Effector memory CD8-positive, alpha-beta T cell (primary cell): ENCODE results near the gene ARHGAP45.

Experiments
- ATAC-seq: fragments of 150-1000 bp; cut with Tn5 transposase; replicated peaks from 2 replicates; pipeline ENCODE4 v1.10.0; 2021; ENCODE audit warnings: mild to moderate bottlenecking, moderate library complexity
- DNase-seq, 3 experiments: peaks; one replicate each; pipeline ENCODE4 v3.0.0; 2021
- H3K27ac Mint-ChIP-seq, 2 donors: one replicate each; pipeline ENCODE4 v1.8.0; 2022; ENCODE audit warnings: mild to moderate bottlenecking in 2 of 2, mixed read lengths in 2 of 2, moderate library complexity in 2 of 2
- H3K27me3 Mint-ChIP-seq, 2 donors: one replicate each; pipeline ENCODE4 v1.8.0; 2022; ENCODE audit warnings: mixed read lengths in 2 of 2
- H3K36me3 Mint-ChIP-seq: one replicate; pipeline ENCODE4 v1.8.0; 2022; ENCODE audit warnings: mild to moderate bottlenecking, moderate library complexity, mixed read lengths; ENCODE audit not compliant: insufficient read depth
- H3K4me1 Mint-ChIP-seq, 2 donors: one replicate each; pipeline ENCODE4 v1.8.0; 2022; ENCODE audit warnings: low read depth in 2 of 2, mixed read lengths in 2 of 2
- H3K4me3 Mint-ChIP-seq, 2 donors: one replicate each; pipeline ENCODE4 v1.8.0; 2022; ENCODE audit warnings: mild to moderate bottlenecking in 2 of 2, mixed read lengths in 2 of 2, moderate library complexity in 2 of 2
- H3K9me3 Mint-ChIP-seq, 2 donors: one replicate each; pipeline ENCODE4 v1.8.0; 2022; ENCODE audit warnings: mixed read lengths in 2 of 2

The ARHGAP45 gene

GRCh38 chr19:1106841-1107660 is 40.1 kb downstream of the ARHGAP45 start:
- no peak for DNase-seq
- no peak for ATAC-seq
- Mint-ChIP-seq H3K9me3 (no peaks in the 10 kb centered on the region), H3K4me1 (peaks cover 0 to 11% of the 10 kb centered on the region in 2 donors), H3K27ac (peak overlapping the region in 1 of 2 donors; percentile 23), H3K4me3 (peak overlapping the region in 1 of 2 donors; percentile 19), H3K27me3 (no peaks in the 10 kb centered on the region), H3K36me3 (peaks cover 73% of the 10 kb centered on the region)

DNA sequence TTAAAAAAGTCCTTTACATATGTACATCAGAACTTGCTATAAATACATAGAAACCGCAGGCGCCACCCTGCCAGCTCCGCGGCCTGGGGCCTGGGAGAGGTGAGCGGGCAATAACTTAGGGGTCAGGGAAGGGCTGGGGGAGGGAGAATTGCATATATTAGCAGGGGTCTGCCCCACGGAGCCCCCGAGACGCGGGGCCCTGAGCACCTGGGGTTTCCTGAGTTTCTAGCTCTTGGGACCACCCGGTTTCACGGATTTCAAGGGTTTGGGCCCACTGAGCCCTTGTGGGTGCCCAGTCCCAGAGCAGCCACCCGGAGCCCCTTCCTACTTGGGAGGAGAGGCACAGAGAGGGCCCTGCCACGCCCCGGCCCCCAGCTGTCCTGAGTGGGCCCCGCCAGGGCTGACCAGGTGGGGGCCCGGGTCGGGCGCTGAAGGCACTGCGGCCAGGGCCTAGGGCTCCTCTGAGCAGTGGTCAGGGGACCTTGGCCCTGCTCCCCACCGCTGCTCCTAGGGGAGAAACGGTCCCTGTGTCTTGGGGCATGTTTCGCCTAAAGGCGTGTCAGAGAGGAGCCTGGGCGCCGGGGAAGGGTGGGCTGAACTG is 40.8 kb downstream of the ARHGAP45 start:
- H3K9me3 Mint-ChIP-seq, result no peaks in the 10 kb centered on the region
- no peaks in the 10 kb centered on the region for H3K27me3 Mint-ChIP-seq
- DNase-seq (no peak), ATAC-seq (no peak)
- H3K36me3 Mint-ChIP-seq, result peaks cover 67% of the 10 kb centered on the region
- H3K4me1 Mint-ChIP-seq, result peaks cover 0 to 8% of the 10 kb centered on the region in 2 donors
- H3K27ac Mint-ChIP-seq, result peak overlapping the region in 1 of 2 donors; percentile 23
- no peak overlapping the region for H3K4me3 Mint-ChIP-seq

DNA sequence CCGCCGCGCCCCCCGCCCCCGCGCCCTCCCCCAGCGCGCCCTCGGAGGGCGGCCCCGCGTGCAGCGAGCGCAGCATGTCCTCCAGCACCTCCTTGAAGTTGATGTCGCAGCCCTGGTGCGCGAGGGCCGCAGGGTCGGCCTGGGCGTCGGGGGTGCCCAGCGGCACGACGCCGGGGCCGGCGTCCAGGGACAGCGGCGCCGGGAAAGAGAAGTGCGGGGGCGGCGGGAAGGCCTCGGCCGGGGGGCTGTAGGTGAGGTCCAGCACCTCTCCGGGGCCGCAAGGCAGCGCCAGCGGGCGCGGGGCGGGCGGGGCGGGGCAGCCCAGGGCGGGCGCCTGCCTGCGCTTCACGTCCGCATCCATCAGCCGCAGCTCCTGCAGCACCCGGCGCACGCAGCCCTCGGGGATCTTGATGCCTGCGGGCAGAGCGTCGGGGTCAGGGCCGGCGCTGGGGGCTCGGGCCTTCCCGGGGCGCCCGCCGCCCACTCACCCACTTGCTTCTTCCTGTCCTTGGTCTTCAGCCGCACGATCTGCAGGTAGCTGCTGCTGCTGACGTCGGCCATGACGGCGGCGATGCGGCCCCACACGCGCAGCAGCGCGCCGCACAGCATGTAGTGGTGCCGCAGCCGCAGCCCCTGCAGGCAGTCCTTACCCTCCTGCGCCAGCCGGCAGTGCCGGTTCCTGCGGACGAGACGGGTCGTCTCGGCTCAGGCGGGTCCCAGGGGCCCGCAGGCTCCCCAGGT is 41.5 kb downstream of the ARHGAP45 start:
- ATAC-seq (no peak), DNase-seq (no peak)
- Mint-ChIP-seq H3K36me3 (peaks cover 65% of the 10 kb centered on the region), H3K4me3 (no peak overlapping the region), H3K27ac (peak overlapping the region in 1 of 2 donors; percentile 51), H3K4me1 (peaks cover 0 to 3% of the 10 kb centered on the region in 2 donors), H3K27me3 (no peaks in the 10 kb centered on the region), H3K9me3 (no peaks in the 10 kb centered on the region)

GRCh38 chr19:1109032-1109551 is 42.1 kb downstream of the ARHGAP45 start:
- no peaks in the 10 kb centered on the region for H3K27me3 Mint-ChIP-seq
- peaks cover 0 to 3% of the 10 kb centered on the region in 2 donors for H3K4me1 Mint-ChIP-seq
- H3K36me3 Mint-ChIP-seq, result peaks cover 65% of the 10 kb centered on the region
- H3K4me3 Mint-ChIP-seq, result no peak overlapping the region
- DNase-seq (no peak), ATAC-seq (no peak)
- H3K9me3 Mint-ChIP-seq, result no peaks in the 10 kb centered on the region
- H3K27ac Mint-ChIP-seq, result peak overlapping the region in 1 of 2 donors; percentile 51

DNA sequence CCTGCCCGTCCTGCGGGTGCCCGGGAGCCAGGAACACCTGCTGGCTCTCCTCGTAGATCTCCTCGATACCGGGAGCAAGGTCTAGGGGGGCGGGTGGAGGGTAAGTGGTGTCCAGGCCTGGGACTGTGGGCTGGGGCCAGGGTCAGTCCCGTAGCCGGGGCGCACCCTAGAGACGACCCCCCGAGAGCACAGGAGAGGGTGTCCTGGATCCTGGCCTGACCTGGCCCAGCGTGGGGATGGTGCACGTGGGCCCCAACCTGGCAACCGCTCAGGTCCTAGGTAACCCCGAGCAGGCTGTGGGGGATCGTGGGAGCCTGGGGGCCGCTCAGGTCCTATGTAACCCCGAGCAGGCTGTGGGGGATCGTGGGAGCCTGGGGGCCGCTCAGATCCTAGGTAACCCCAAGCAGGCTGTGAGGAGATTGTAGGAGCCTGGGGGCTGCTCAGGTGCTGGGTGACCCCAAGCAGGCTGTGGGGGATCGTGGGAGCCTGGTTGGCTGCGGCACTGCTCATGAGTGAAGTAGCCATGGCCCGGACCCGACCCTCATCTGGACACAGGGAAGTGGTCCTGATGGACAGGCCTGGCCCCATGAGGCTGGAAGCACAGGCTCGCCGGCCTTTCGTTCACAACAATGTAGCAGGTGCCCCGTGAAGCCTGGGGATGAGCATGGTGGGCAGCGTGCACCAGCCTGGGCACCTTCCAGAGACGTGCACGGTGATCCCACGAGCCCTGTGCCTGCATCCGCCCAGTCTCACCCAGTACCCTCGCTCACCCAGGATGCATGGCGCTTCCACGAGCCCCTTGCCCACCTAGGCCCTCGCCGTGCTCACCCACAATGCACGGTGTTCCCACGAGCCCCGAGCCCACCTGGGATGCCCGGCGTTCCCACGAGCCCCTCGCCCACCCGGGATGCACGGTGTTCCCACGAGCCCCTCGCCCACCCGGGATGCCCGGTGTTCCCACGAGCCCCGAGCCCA is 43.0 kb downstream of the ARHGAP45 start:
- Mint-ChIP-seq H3K4me3 (no peak overlapping the region), H3K27me3 (no peaks in the 10 kb centered on the region), H3K36me3 (peaks cover 65% of the 10 kb centered on the region), H3K9me3 (no peaks in the 10 kb centered on the region), H3K4me1 (peaks cover 0 to under 1% of the 10 kb centered on the region in 2 donors), H3K27ac (peak overlapping the region in 1 of 2 donors; percentile 23)
- ATAC-seq (no peak), DNase-seq (no peak)

DNA sequence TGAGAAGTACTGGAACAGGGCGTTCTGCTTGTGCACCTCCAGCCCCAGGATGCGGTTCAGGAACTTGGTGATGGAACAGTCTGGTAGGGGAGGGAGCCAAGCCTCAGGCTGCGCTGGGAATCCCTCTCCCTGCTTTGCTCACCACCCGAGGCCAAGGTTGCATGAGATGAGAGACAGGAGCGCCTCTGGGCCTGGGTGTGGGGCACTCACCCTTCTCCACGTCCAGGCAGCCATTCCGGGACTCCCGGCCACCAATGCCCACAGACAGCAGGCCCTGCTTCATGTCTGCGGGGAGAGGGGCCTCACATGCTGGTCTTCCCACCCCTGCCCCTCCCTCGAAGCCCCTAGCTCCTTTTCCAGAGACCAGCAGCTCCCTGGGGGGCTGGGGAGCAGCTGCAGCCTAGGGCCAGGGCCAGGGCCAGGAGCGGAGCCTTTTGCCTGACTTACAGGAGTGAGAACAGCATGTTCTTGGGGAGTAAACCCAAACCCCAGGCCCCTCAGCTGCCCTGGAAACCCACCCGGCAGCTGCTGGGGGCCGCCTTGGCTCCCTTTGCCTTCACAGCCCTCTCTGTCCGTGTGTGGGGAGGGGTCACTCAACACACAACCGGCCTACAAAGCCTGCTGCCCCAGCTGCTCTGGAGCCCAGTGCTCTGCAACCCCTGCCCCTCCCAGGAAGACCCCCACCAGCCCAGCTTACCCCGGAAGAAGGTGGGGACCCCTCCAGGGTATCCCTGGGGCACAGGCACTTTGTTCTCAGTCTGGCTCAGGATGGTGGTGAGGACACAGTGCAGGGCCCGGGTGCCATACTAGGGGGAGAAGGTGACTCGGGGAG is 44.1 kb downstream of the ARHGAP45 start:
- peak overlapping the region in 1 of 2 donors; percentile 23 for H3K27ac Mint-ChIP-seq
- no peaks in the 10 kb centered on the region for H3K27me3 Mint-ChIP-seq
- no peaks in the 10 kb centered on the region for H3K9me3 Mint-ChIP-seq
- H3K4me3 Mint-ChIP-seq, result no peak overlapping the region
- no peak for DNase-seq
- H3K36me3 Mint-ChIP-seq, result peaks cover 64% of the 10 kb centered on the region
- no peak for ATAC-seq
- no peaks in the 10 kb centered on the region for H3K4me1 Mint-ChIP-seq

DNA sequence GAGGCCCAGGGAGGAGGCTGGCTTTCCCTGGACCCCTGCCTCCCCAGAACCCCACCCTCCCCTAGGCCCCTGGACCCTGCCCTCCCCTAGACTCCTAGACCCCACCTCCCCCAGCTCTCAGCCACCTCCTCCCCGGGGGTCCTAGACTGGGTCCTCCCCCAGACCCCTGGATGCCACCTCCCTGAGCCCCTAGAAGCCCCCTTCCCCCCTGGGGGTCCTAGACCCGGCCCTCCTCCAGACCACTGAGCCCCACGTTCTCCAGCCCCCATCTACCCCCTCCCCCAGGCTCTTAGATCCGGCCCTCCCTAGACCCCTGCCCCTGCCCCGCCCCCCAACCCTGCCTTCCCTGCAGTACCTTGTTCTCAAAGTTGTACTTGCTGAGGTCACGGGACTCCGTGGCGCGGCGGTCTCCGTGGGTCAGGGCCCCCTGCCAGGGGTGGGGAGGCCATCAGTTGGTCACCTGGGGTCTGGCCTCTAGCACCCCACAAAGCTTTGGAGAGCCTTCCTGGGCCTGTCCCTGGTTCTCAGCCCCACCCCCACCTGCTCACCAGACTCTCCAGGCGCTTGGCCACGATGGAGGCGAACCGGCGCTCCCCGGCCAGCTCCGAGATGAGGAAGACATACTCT is 44.8 kb downstream of the ARHGAP45 start:
- DNase-seq, result no peak
- H3K27me3 Mint-ChIP-seq, result no peaks in the 10 kb centered on the region
- no peak overlapping the region for H3K4me3 Mint-ChIP-seq
- H3K36me3 Mint-ChIP-seq, result peaks cover 62% of the 10 kb centered on the region
- H3K4me1 Mint-ChIP-seq, result no peaks in the 10 kb centered on the region
- no peak for ATAC-seq
- peak overlapping the region in 1 of 2 donors; percentile 23 for H3K27ac Mint-ChIP-seq
- no peaks in the 10 kb centered on the region for H3K9me3 Mint-ChIP-seq

GRCh38 chr19:1112268-1113029 is 45.5 kb downstream of the ARHGAP45 start:
- Mint-ChIP-seq H3K27ac (peak overlapping the region in 1 of 2 donors; percentile 72), H3K27me3 (no peaks in the 10 kb centered on the region), H3K36me3 (peaks cover 59% of the 10 kb centered on the region), H3K4me3 (no peak overlapping the region), H3K9me3 (no peaks in the 10 kb centered on the region), H3K4me1 (no peaks in the 10 kb centered on the region)
- DNase-seq (no peak), ATAC-seq (no peak)

DNA sequence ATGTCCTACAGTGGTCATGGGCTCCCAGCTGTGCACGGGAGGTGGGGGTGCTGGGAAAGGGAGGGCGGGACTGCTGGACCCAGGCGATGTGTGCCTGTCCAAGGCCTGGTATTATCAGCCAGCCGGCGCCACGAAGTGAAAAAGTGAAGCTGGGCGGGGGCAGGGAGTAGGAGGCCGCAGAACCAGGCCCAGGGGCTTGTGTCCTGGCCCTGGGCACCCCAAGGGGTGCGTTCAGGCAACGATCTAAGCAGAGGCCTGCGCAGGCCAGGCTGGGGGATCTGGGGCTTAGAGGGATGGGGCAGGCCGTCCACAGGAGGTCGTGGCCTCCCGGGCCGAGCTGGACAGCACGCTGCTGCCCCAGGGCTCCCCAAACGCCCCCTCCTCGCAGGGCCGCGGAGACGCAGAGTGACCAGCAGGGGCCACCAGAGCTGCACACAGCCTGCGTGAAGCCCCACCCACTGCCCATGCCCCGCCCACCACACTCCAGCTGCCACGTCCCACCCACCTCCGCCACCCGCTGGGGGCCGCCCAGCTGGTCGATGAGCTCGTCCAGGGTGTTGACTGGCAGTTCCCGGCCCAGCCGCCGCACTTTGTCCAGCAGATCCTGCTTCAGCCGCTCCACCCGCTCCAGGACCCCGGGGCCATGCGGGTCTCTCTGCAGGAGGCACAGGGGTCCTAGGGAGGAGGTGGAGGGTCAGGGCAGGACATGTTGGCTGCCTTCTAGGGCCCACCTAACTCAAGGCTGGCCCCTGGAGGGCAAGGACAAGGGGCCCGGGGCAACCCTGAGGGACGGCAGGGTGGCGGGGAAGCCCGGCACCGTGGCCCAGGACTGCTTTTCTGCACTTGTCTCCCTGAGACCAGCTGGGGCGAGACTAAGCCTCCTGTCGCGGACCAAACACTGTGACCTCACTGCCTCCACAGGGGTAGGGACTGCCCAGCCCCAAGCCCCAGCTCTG is 46.3 kb downstream of the ARHGAP45 start:
- no peaks in the 10 kb centered on the region for H3K9me3 Mint-ChIP-seq
- H3K4me1 Mint-ChIP-seq, result no peaks in the 10 kb centered on the region
- H3K27ac Mint-ChIP-seq, result peak overlapping the region in 1 of 2 donors; percentile 72
- peaks cover 62% of the 10 kb centered on the region for H3K36me3 Mint-ChIP-seq
- ATAC-seq (peak; percentile 93), DNase-seq (peak; percentile 77 to 83 (median 79))
- no peak overlapping the region for H3K4me3 Mint-ChIP-seq
- H3K27me3 Mint-ChIP-seq, result no peaks in the 10 kb centered on the region

DNA sequence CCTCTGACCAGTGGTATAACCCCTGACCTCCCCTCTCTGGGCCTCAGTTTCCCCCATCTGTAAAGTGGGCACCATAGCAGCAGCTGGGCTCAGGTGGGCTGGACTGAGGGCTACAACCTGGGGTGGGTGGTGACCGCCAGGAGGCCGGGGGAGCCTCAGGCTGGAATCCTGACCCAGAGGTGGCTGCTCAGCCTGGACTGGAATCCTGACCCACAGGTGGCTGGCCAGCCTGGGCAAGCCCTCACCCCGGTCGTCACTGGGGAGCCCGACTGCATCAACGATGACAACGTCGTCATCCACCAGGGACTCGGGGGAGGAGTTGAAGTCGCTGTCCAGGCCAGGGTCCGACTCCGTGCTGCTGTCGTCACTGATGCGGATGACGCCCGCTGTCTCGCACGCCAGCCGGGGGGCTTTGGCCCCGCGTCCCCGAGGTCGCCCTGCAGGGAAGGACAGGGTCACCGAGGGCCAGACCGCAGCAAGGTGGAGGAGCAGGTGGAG is 47.1 kb downstream of the ARHGAP45 start:
- H3K4me1 Mint-ChIP-seq, result no peaks in the 10 kb centered on the region
- peaks cover 64% of the 10 kb centered on the region for H3K36me3 Mint-ChIP-seq
- H3K27me3 Mint-ChIP-seq, result no peaks in the 10 kb centered on the region
- ATAC-seq, result no peak
- H3K27ac Mint-ChIP-seq, result no peak overlapping the region
- no peaks in the 10 kb centered on the region for H3K9me3 Mint-ChIP-seq
- H3K4me3 Mint-ChIP-seq, result no peak overlapping the region
- DNase-seq, result no peak
